LNCaP clone FGC (cell line): ENCODE data around the gene KCNA2.

Experiments used
- DNase-seq: peaks from one replicate; pipeline ENCODE4 v3.0.0-alpha.2; 2011; ENCODE audit warnings: low read depth
- H3K4me3 ChIP-seq: 2 replicates; pipeline ENCODE4 v1.5.1; 2011; ENCODE audit warnings: mild to moderate bottlenecking, low read depth, low read length, control low read depth
- CTCF ChIP-seq: IDR thresholded peaks from 2 replicates; pipeline ENCODE4 v1.5.1; 2012; ENCODE audit warnings: mild to moderate bottlenecking; ENCODE audit not compliant: control insufficient read depth, insufficient read depth; ENCODE audit errors: extremely low read depth

The KCNA2 gene

GRCh38 chr1:110634455-110635311, 28.5 kb upstream of the KCNA2 start:
- DNase-seq, result no peak
- no peak for TF ChIP-seq CTCF
- H3K4me3 ChIP-seq, result no peak overlapping the region

- TF ChIP-seq CTCF, result no peak
- no peak for DNase-seq
- no peak overlapping the region for H3K4me3 ChIP-seq
Observed at GRCh38 chr1:110634086-110634454, 27.9 kb upstream of the KCNA2 start.

GRCh38 chr1:110633646-110634030, 27.5 kb upstream of the KCNA2 start:
- TF ChIP-seq CTCF, result no peak
- H3K4me3 ChIP-seq, result no peak overlapping the region
- no peak for DNase-seq

- TF ChIP-seq CTCF, result no peak
- no peak overlapping the region for H3K4me3 ChIP-seq
- DNase-seq, result no peak
Observed at GRCh38 chr1:110631836-110632620, 25.9 kb upstream of the KCNA2 start.

- H3K4me3 ChIP-seq, result no peak overlapping the region
- peak; percentile 93 for TF ChIP-seq CTCF
- DNase-seq, result no peak
Observed at GRCh38 chr1:110630839-110631663, 24.9 kb upstream of the KCNA2 start.

- H3K4me3 ChIP-seq, result no peak overlapping the region
- DNase-seq, result no peak
- no peak for TF ChIP-seq CTCF
Observed at GRCh38 chr1:110628323-110629105, 22.4 kb upstream of the KCNA2 start.
